OCI-LY1 (cell line): ENCODE measurements around the gene NEMP1.

Source experiments
- H2AFZ ChIP-seq: fragments of 200-600 bp; sonication (generic), shearing (Covaris generic); 2 replicates; pipeline ENCODE4 v1.6.0; 2014; ENCODE audit warnings: antibody characterized with exemption, mild to moderate bottlenecking, low read length
- H3F3A ChIP-seq: fragments of 200-600 bp; sonication (generic), shearing (Covaris generic); 2 replicates; pipeline ENCODE4 v1.6.0; 2014; ENCODE audit warnings: mild to moderate bottlenecking, antibody characterized with exemption, low read length, moderate library complexity; ENCODE audit not compliant: insufficient read depth
- H3K27ac ChIP-seq: fragments of 200-600 bp; sonication (generic); 2 replicates; pipeline ENCODE4 v1.5.1; 2014; ENCODE audit warnings: low read length, mixed run types, mild to moderate bottlenecking, low read depth; ENCODE audit not compliant: poor library complexity, severe bottlenecking
- H3K27me3 ChIP-seq: fragments of 200-600 bp; sonication (generic); 2 replicates; pipeline ENCODE4 v1.6.0; 2014; ENCODE audit warnings: antibody characterized with exemption, mild to moderate bottlenecking, low read length, moderate library complexity; ENCODE audit not compliant: insufficient read depth
- H3K36me3 ChIP-seq: fragments of 200-600 bp; sonication (generic); 2 replicates; pipeline ENCODE4 v1.6.1; 2014; ENCODE audit warnings: mild to moderate bottlenecking, antibody characterized with exemption, low read length, moderate library complexity, mixed read lengths; ENCODE audit not compliant: insufficient read depth
- H3K4me1 ChIP-seq: fragments of 200-600 bp; sonication (generic); 2 replicates; pipeline ENCODE4 v1.5.1; 2014; ENCODE audit warnings: mild to moderate bottlenecking, low read length, moderate library complexity; ENCODE audit not compliant: insufficient read depth, severe bottlenecking
- H3K4me2 ChIP-seq: fragments of 200-600 bp; sonication (generic), shearing (Covaris generic); 2 replicates; pipeline ENCODE4 v1.6.1; 2014; ENCODE audit warnings: low read length
- H3K4me3 ChIP-seq: fragments of 200-600 bp; sonication (generic); 2 replicates; pipeline ENCODE4 v1.5.1; 2014; ENCODE audit warnings: low read length, low read depth, mild to moderate bottlenecking, mixed read lengths; ENCODE audit not compliant: poor library complexity, severe bottlenecking
- H3K79me2 ChIP-seq: fragments of 200-600 bp; shearing (Covaris generic); 2 replicates; pipeline ENCODE4 v1.6.1; 2016; ENCODE audit warnings: mixed run types, low read length, mixed read lengths; ENCODE audit not compliant: insufficient read depth
- H3K9ac ChIP-seq: fragments of 200-600 bp; sonication (generic), shearing (Covaris generic); 2 replicates; pipeline ENCODE4 v1.6.1; 2014; ENCODE audit warnings: mild to moderate bottlenecking, low read length, mixed read lengths
- H3K9me2 ChIP-seq: fragments of 200-600 bp; sonication (generic), shearing (Covaris generic); 2 replicates; pipeline ENCODE4 v1.6.1; 2014; ENCODE audit warnings: low read depth, mild to moderate bottlenecking, low read length, mixed read lengths
- H3K9me3 ChIP-seq: fragments of 200-600 bp; shearing (Covaris generic); 2 replicates; pipeline ENCODE4 v1.6.1; 2014; ENCODE audit warnings: low read length, mixed read lengths
- H4K20me1 ChIP-seq: fragments of 200-600 bp; sonication (generic), shearing (Covaris generic); 2 replicates; pipeline ENCODE4 v1.6.0; 2016; ENCODE audit warnings: mild to moderate bottlenecking, low read length; ENCODE audit not compliant: insufficient read depth
- CTCF ChIP-seq: fragments of 200-600 bp; sonication (generic), shearing (Covaris generic); IDR thresholded peaks from 2 replicates; pipeline ENCODE4 v1.5.1; 2017; ENCODE audit warnings: mild to moderate bottlenecking, antibody characterized with exemption, low read length, moderate library complexity, mixed read lengths
- EZH2 ChIP-seq: fragments of 200-600 bp; sonication (generic), shearing (Covaris generic); IDR thresholded peaks from 2 replicates; pipeline ENCODE4 v1.8.0; 2017; ENCODE audit warnings: borderline replicate concordance, mixed run types, mild to moderate bottlenecking, antibody characterized with exemption, low read length, moderate library complexity, mixed read lengths

Gene NEMP1

DNA sequence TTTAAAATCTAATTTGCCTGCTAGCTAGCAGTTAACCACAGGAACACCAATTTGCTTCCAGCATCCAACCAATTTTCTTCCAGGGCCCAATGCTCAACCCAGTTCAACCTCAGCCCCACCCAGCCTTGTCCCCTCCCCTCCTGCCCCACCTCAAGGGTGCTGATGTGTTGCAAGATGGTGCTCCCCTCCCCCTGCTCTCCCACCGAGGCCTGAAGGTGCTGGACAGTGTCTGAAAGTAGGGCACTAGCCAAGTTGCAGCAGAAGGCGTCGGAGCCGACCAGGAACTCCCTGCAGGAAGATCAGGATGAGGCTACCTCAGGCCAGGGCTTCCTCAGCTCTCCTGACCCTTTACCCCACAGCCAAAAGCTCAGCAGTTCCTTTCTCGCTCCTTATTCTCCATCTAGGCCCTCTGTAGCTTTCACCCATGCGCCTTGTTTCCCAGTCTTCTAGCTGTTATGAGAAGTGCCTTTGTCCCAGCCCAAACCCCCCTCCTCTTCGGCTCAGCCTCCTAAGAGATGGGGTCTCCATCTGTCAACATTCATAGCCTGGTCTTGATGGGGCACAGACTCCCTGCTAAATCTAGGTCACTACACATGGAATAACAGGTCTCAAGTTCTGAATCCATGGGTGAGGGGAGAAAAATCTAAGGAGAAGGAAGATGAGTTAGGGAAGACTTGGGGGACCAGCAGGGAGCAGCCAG, 29.0 kb upstream of the NEMP1 start:
- Histone ChIP-seq H3K36me3 (peaks cover 56% of the 10 kb centered on the region), H3K4me1 (peaks cover 26% of the 10 kb centered on the region), H3K9me3 (no peaks in the 10 kb centered on the region), H3K9me2 (no peaks in the 10 kb centered on the region), H4K20me1 (no peaks in the 10 kb centered on the region), H3K4me2 (no peak overlapping the region), H3K27me3 (no peaks in the 10 kb centered on the region), H3K79me2 (0 out of 2 replicates have a peak, but pooled peaks cover 3% of the 10 kb centered on the region), H3K4me3 (no peak overlapping the region), H2AFZ (no peak overlapping the region), H3F3A (no peaks in the 10 kb centered on the region), H3K9ac (no peak overlapping the region), H3K27ac (no peak overlapping the region)
- no peak for TF ChIP-seq CTCF
- no peak for TF ChIP-seq EZH2

DNA sequence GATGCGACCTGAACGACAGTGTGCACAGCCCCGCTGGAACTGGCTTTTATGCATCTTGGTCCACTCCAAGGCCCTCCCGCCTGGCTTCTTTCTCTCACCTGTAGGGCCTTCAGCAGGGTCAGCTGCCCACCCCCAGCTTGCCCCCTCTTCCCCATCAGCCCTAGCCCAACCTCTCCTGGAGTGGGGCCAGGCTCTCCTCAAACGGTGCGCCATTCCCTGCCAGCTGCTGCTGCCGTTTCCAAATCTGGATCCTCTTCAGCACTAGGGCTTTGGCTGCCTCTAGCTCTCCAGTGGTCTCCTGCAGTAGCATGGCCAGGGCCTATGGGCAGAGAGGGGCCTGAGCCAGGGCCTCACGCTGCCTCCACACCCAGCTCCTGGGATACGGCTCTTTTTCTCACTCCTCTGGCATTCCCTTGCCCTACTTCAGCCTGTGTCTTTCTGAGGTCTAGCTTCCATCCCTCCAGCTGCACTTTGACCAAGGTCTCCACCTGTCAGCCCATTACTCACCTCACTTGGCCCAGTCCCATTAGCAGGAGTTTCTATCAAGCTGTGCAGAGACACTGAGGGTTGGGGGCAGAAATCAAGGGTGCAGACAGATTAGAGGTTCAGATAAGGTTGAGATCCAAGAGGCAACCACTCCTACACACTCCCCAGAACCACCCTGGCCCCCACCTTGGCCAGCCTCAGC, 27.6 kb upstream of the NEMP1 start:
- Histone ChIP-seq H3K27me3 (no peaks in the 10 kb centered on the region), H3K9me2 (no peaks in the 10 kb centered on the region), H3K9me3 (no peaks in the 10 kb centered on the region), H3F3A (no peaks in the 10 kb centered on the region), H3K4me3 (no peak overlapping the region), H3K9ac (no peak overlapping the region), H3K27ac (no peak overlapping the region), H3K79me2 (0 out of 2 replicates have a peak, but pooled peaks cover 3% of the 10 kb centered on the region), H4K20me1 (no peaks in the 10 kb centered on the region), H3K4me1 (peaks cover 12% of the 10 kb centered on the region), H3K36me3 (peaks cover 65% of the 10 kb centered on the region), H2AFZ (no peak overlapping the region), H3K4me2 (no peak overlapping the region)
- no peak for TF ChIP-seq CTCF
- TF ChIP-seq EZH2 = no peak

- no peak overlapping the region for H3K9ac ChIP-seq
- H3K27me3 ChIP-seq = no peaks in the 10 kb centered on the region
- no peaks in the 10 kb centered on the region for H3F3A ChIP-seq
- H3K9me2 ChIP-seq = no peaks in the 10 kb centered on the region
- H3K4me3 ChIP-seq = no peak overlapping the region
- no peaks in the 10 kb centered on the region for H3K9me3 ChIP-seq
- H3K79me2 ChIP-seq = 0 out of 2 replicates have a peak, but pooled peaks cover 3% of the 10 kb centered on the region
- H3K27ac ChIP-seq = no peak overlapping the region
- TF ChIP-seq CTCF = no peak
- no peak for TF ChIP-seq EZH2
- no peaks in the 10 kb centered on the region for H4K20me1 ChIP-seq
- peaks cover 67% of the 10 kb centered on the region for H3K36me3 ChIP-seq
- peaks cover 10% of the 10 kb centered on the region for H3K4me1 ChIP-seq
- no peak overlapping the region for H3K4me2 ChIP-seq
- no peak overlapping the region for H2AFZ ChIP-seq
Measured at GRCh38 chr12:57105011-57105753, 26.6 kb upstream of the NEMP1 start.
